Panc1 (cell line): ENCODE data around the gene CSNK1G2. TPM values are rescaled to one million over a fixed set of nuclear protein-coding genes. Genes with fewer than 3 reads are reported as not detected.

Experiments
- ATAC-seq: fragments of 200-7000 bp; cut with Tn5 transposase; 2 replicates; pipeline ENCODE4 v1.9.1; 2020; ENCODE audit warnings: mild to moderate bottlenecking, moderate library complexity
- BruUV-seq: library from RNA; stranded (reverse); fragments of 400-500 nt; replicated peaks from 2 replicates; lab custom pipeline; 2021; lab: Mats Ljungman, UMichigan
- CTCF ChIA-PET: fragments of 300-600 bp; sonication (Branson Sonifier 250); formaldehyde crosslinking; loops from one replicate; lab custom pipeline; 2022; ENCODE audit warnings: antibody characterized with exemption; lab: Charles Lee
- POLR2A ChIA-PET: fragments of 300-600 bp; sonication (Branson Sonifier 250); formaldehyde crosslinking; loops from one replicate; lab custom pipeline; 2022; ENCODE audit warnings: antibody characterized with exemption; lab: Charles Lee
- DNase-seq: peaks from one replicate; pipeline ENCODE4 v3.0.0-alpha.2; 2010; ENCODE audit warnings: low read depth, low spot score
- H3K27ac ChIP-seq: 2 replicates; pipeline ENCODE4 v1.5.1; 2011; ENCODE audit warnings: mild to moderate bottlenecking, low read length, inconsistent platforms
- H3K27me3 ChIP-seq: fragments of 200-500 bp; sonication (Bioruptor generic); 2 replicates; pipeline ENCODE4 v1.6.0; 2014; ENCODE audit warnings: low read length, inconsistent platforms; ENCODE audit not compliant: control insufficient read depth, insufficient read depth
- H3K36me3 ChIP-seq: fragments of 200-500 bp; sonication (Bioruptor generic); 2 replicates; pipeline ENCODE4 v1.5.1; 2014; ENCODE audit warnings: inconsistent platforms, mild to moderate bottlenecking, low read length, moderate library complexity; ENCODE audit not compliant: control insufficient read depth, insufficient read depth
- H3K4me1 ChIP-seq: 2 replicates; pipeline ENCODE4 v1.5.1; 2011; ENCODE audit warnings: inconsistent platforms, mild to moderate bottlenecking, low read length, moderate library complexity; ENCODE audit not compliant: control insufficient read depth, insufficient read depth
- H3K4me3 ChIP-seq, 2 experiments: 2 replicates each; pipeline ENCODE4 v1.5.1; 2011 to 2012; ENCODE audit warnings: low read depth in 2 of 2, low read length in 2 of 2, mild to moderate bottlenecking in 2 of 2, inconsistent platforms in 1 of 2, moderate library complexity in 1 of 2
- H3K9me3 ChIP-seq: fragments of 200-500 bp; sonication (Bioruptor generic); 2 replicates; pipeline ENCODE4 v1.5.1; 2014; ENCODE audit warnings: low read depth, mild to moderate bottlenecking, inconsistent platforms, low read length, moderate library complexity; ENCODE audit not compliant: control insufficient read depth, insufficient read depth
- CTCF ChIP-seq: fragments of 450-650 bp; IDR thresholded peaks from 2 replicates; pipeline ENCODE4 v1.5.1; 2017; ENCODE audit warnings: mild to moderate bottlenecking
- POLR2AphosphoS5 ChIP-seq: IDR thresholded peaks from 2 replicates; pipeline ENCODE4 v1.6.1; 2012; ENCODE audit warnings: mild to moderate bottlenecking, low read depth, low read length, moderate library complexity
- REST ChIP-seq, 2 experiments: IDR thresholded peaks; 2 replicates each; pipeline ENCODE4 v1.6.1; 2011 to 2012; ENCODE audit warnings: low read depth in 2 of 2, control low read depth in 1 of 2, low read length in 1 of 2, mild to moderate bottlenecking in 1 of 2, moderate library complexity in 1 of 2; ENCODE audit not compliant: insufficient read depth in 1 of 2
- SIN3A ChIP-seq: IDR thresholded peaks from 2 replicates; pipeline ENCODE4 v1.6.1; 2012; ENCODE audit warnings: low read depth, mild to moderate bottlenecking, low read length, moderate library complexity, borderline replicate concordance; ENCODE audit not compliant: insufficient read depth
- TCF7L2 ChIP-seq: IDR thresholded peaks from 2 replicates; pipeline ENCODE4 v1.6.1; 2011; ENCODE audit warnings: mild to moderate bottlenecking, low read depth, low read length, inconsistent platforms
- in situ Hi-C: cut with HindIII; loops from 2 replicates; pipeline ENCODE4 v1.10.0; 2016; ENCODE audit warnings: low sequenced_read_pairs, low pct_unique_long_range_greater_than_20kb
- intact Hi-C: fragments of 100-400 bp; cut with micrococcal nuclease; formaldehyde crosslinking; loops from one replicate; pipeline ENCODE4 v1.10.0; 2022; ENCODE audit not compliant: unreplicated experiment
- total RNA-seq: library from RNA; stranded (reverse); gene quantifications from one replicate; pipeline ENCODE4 v1.2.1, GENCODE V29; 2021; ENCODE audit not compliant: unreplicated experiment

CSNK1G2 gene
- total RNA-seq, 1 experiment from 2014 or later, result 65.8 TPM

DNA sequence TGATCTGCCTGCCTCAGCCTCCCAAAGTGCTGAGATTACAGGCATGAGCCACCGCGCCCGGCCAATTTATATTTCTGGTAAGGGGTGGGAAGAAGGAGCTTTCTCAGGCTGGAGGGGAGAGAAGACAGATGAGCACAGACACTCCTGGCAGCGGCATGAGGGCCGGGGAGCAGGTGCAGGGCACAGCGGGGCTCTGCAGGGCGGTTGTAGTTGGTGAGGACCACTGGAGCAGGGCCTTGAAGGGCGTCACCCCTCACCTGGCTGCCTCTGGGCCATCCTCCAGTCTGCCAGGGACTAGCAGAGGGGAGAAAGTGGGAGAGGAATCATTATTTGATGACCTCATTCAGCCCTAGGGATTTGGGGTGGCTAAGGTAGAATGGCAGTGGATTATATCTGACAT, 8.6 kb upstream of the CSNK1G2 start:
- ChIA-PET CTCF (interaction anchor here (0.6 kb wide), 1 partner anchor 145 kb away, joined by 3 read pairs; no protein-coding TSS in a partner anchor), POLR2A (no interaction called here)
- intact Hi-C loops, result no loop called here
- DNase-seq (no peak), ATAC-seq (no peak)
- no peak for TF ChIP-seq REST (IDR thresholded peaks at IDR 0.05; ENCODE audit: insufficient read depth in 1 of 2, low read depth in 2 of 2, low read length in 1 of 2)
- TF ChIP-seq SIN3A, result no peak
- TF ChIP-seq POLR2AphosphoS5, result no peak
- TF ChIP-seq CTCF, result no peak
- no peak for TF ChIP-seq TCF7L2
- no peaks in the 10 kb centered on the region; the same call in 1 of the 2 replicates for H3K4me1 ChIP-seq
- H3K9me3 ChIP-seq, result no peaks in the 10 kb centered on the region; the same call in 1 of the 2 replicates
- BruUV-seq, result no TSS peak
- no peaks in the 10 kb centered on the region for H3K36me3 ChIP-seq
- in situ Hi-C loops, result no loop called here
- H3K27me3 ChIP-seq, result no peaks in the 10 kb centered on the region
- H3K4me3 ChIP-seq, result no peak overlapping the region
- H3K27ac ChIP-seq, result no peak overlapping the region

- Histone ChIP-seq H3K4me1 (no peaks in the 10 kb centered on the region; the same call in 1 of the 2 replicates), H3K27me3 (no peaks in the 10 kb centered on the region), H3K4me3 (no peak overlapping the region), H3K27ac (no peak overlapping the region), H3K36me3 (no peaks in the 10 kb centered on the region), H3K9me3 (no peaks in the 10 kb centered on the region; the same call in 1 of the 2 replicates)
- no peak for DNase-seq
- ChIA-PET CTCF (no interaction called here), POLR2A (no interaction called here)
- intact Hi-C loops, result no loop called here
- in situ Hi-C loops, result no loop called here
- ATAC-seq, result no peak
- no TSS peak for BruUV-seq
- TF ChIP-seq CTCF (no peak), REST (IDR thresholded peaks at IDR 0.05; ENCODE audit: insufficient read depth in 1 of 2, low read depth in 2 of 2, low read length in 1 of 2) (no peak), POLR2AphosphoS5 (no peak), SIN3A (no peak), TCF7L2 (no peak)
Observed at GRCh38 chr19:1933244-1933643, 7.7 kb upstream of the CSNK1G2 start.
